Measurements from ENCODE around the gene GOLGA1. TPM values are rescaled to one million over a fixed set of nuclear protein-coding genes. Genes with fewer than 3 reads are reported as not detected.

Gene GOLGA1
- total and polyA plus RNA-seq, 10 of the 15 experiments (the other 5 are each of a cell fraction or from before 2014, with no cell fraction given): 2.9 to 14.1 (median 8.1) TPM

GRCh38 chr9:124860582-124861341 lies 80.1 kb downstream of the GOLGA1 start:
- TF ChIP-seq BMI1 (IDR thresholded peaks at IDR 0.05; ENCODE audit: borderline replicate concordance) (no peak), RBBP5 (conservative IDR thresholded peaks at IDR 0.05) (no peak), POLR2AphosphoS5 (IDR thresholded peaks at IDR 0.05; ENCODE audit: low read length) (0 out of 2 replicates have a peak, but pooled peaks have one; percentile 47), MLLT1 (IDR thresholded peaks at IDR 0.05) (no peak), CHD1 (IDR thresholded peaks at IDR 0.05; ENCODE audit: low read depth, low read length) (no peak)
- no TSS peak for BruUV-seq (replicated peaks)
- peaks cover 40% of the 10 kb centered on the region for H3K79me2 ChIP-seq (ENCODE audit: control insufficient read depth, insufficient read depth, low read length)
- no peaks in the 10 kb centered on the region for H3K9me3 ChIP-seq (replicated peaks; ENCODE audit: control insufficient read depth, insufficient read depth, low read length)
- peak overlapping the region; percentile 83 for H3K27ac ChIP-seq (ENCODE audit: control insufficient read depth, insufficient read depth)
- ChIA-PET SMC1A (ENCODE audit: uncharacterized antibody, unreplicated experiment) (interaction anchor here (0.8 to 5.1 kb wide), 7 partner anchors 8 to 367 kb away, joined by 4 to 37 read pairs (median 4); partner anchors contain the start of genes NR6A1 and WDR38), CTCF (interaction anchor here (0.8 to 26.5 kb wide), 8 partner anchors 8 to 512 kb away, joined by 3 to 575 read pairs (median 8); partner anchors contain the start of genes NR6A1, OLFML2A and WDR38), POLR2A (interaction anchor here (0.7 to 3.9 kb wide), 7 partner anchors 12 to 96 kb away, joined by 3 to 92 read pairs (median 6); partner anchors contain the start of genes GOLGA1 and NR6A1), RAD21 (ENCODE audit: unreplicated experiment) (interaction anchor here (0.5 to 4.1 kb wide), 6 partner anchors 9 to 511 kb away, joined by 3 to 29 read pairs (median 8); partner anchors contain the start of gene NR6A1)
- no peak for ATAC-seq
- intact Hi-C loops (cut with micrococcal nuclease; ENCODE audit: unreplicated experiment): loop anchor here (5.0 to 10.0 kb wide), 3 partner anchors 382 to 774 kb away; partner anchors contain the start of gene HSPA5
- peak overlapping the region; percentile 95 for H3K4me3 ChIP-seq
- in situ Hi-C loops (cut with MboI): loop anchor here (25.0 kb wide), 1 partner anchor 1948 kb away; the partner anchor contains the start of genes RC3H2 and ZBTB6
- H3K4me1 ChIP-seq (ENCODE audit: control insufficient read depth, insufficient read depth, low read length): peaks cover 13% of the 10 kb centered on the region
- H2AFZ ChIP-seq (ENCODE audit: control insufficient read depth, low read depth, low read length): no peak overlapping the region
- peaks cover 18% of the 10 kb centered on the region for H4K20me1 ChIP-seq (ENCODE audit: control insufficient read depth, insufficient read depth)
- peaks cover 28 to 30% of the 10 kb centered on the region in 2 experiments; a peak in 3 of 4 replicates for H3K36me3 ChIP-seq (ENCODE audit: control insufficient read depth in 2 of 2, insufficient read depth in 2 of 2, low read length in 1 of 2)
- H3K4me2 ChIP-seq (ENCODE audit: control insufficient read depth, insufficient read depth): peak overlapping the region; percentile 99
- no peak for FAIRE-seq
- no peaks in the 10 kb centered on the region for H3K27me3 ChIP-seq (replicated peaks in 1 of 2; ENCODE audit: control insufficient read depth in 2 of 2, insufficient read depth in 2 of 2, low read length in 1 of 2)
- DNase-seq (ENCODE audit: low read depth, low spot score): no peak
- WGBS (ENCODE audit: insufficient coverage, insufficient replicate concordance, low lambda C conversion rate, missing lambda C conversion rate): under 1% methylated on average over 12 of the region's 12 CpGs
- H3K9ac ChIP-seq (ENCODE audit: control insufficient read depth, insufficient read depth, low read length): peak overlapping the region; percentile 99
